OCI-LY3 (cell line): Measurements from ENCODE around the gene TBX4.
"Not testable (repeated sequence)": the region's sequence is repeated elsewhere in the genome, so short reads cannot be mapped to it uniquely, and the experiment has no call there.

Experiments
- H2AFZ ChIP-seq: fragments of 200-600, 300-600 bp; shearing (Covaris generic); 2 replicates; pipeline ENCODE4 v1.6.0; 2014; ENCODE audit warnings: antibody characterized with exemption, low read depth, low read length
- H3K27ac ChIP-seq: fragments of 200-600, 300-600 bp; sonication (generic); 2 replicates; pipeline ENCODE4 v1.5.1; 2014; ENCODE audit warnings: mild to moderate bottlenecking, low read length, moderate library complexity, mixed read lengths
- H3K27me3 ChIP-seq: fragments of 200-600, 300-600 bp; sonication (generic); 2 replicates; pipeline ENCODE4 v1.6.1; 2014; ENCODE audit warnings: low read depth, low read length, mixed read lengths
- H3K36me3 ChIP-seq: fragments of 200-600, 300-600 bp; sonication (generic); replicated peaks from 2 replicates; pipeline ENCODE3; 2014; ENCODE audit warnings: low read depth, low read length, mixed read lengths
- H3K4me1 ChIP-seq: fragments of 300-600, 200-600 bp; sonication (generic); 2 replicates; pipeline ENCODE4 v1.6.1; 2014; ENCODE audit warnings: low read length, mixed read lengths
- H3K4me2 ChIP-seq: fragments of 200-600, 300-600 bp; sonication (generic); 2 replicates; pipeline ENCODE4 v1.6.1; 2014; ENCODE audit warnings: low read length, mixed read lengths
- H3K4me3 ChIP-seq: fragments of 300-600, 200-600 bp; sonication (generic); 2 replicates; pipeline ENCODE4 v1.5.1; 2014; ENCODE audit warnings: antibody characterized with exemption, mild to moderate bottlenecking, low read length, moderate library complexity
- H3K79me2 ChIP-seq: fragments of 300-600, 200-600 bp; shearing (Covaris generic); 2 replicates; pipeline ENCODE4 v1.6.1; 2014; ENCODE audit warnings: mild to moderate bottlenecking, low read length, mixed read lengths
- H3K9ac ChIP-seq: fragments of 300-600, 200-600 bp; shearing (Covaris generic); 2 replicates; pipeline ENCODE4 v1.6.0; 2014; ENCODE audit warnings: mild to moderate bottlenecking, low read length, moderate library complexity
- H3K9me3 ChIP-seq: fragments of 200-600, 300-600 bp; shearing (Covaris generic); 2 replicates; pipeline ENCODE4 v1.6.1; 2014; ENCODE audit warnings: low read length, mixed read lengths; ENCODE audit not compliant: insufficient read depth
- H4K20me1 ChIP-seq: fragments of 200-600, 300-600 bp; sonication (generic); 2 replicates; pipeline ENCODE4 v1.6.1; 2016; ENCODE audit warnings: low read length, mixed read lengths; ENCODE audit not compliant: insufficient read depth
- CTCF ChIP-seq: fragments of 200-600, 300-600 bp; sonication (generic); IDR thresholded peaks from 2 replicates; pipeline ENCODE4 v1.5.1; 2014; ENCODE audit warnings: antibody characterized with exemption, low read length, low read depth
- EZH2phosphoT487 ChIP-seq: fragments of 200-600 bp; shearing (Covaris generic); IDR thresholded peaks from 2 replicates; pipeline ENCODE4 v1.6.1; 2018; ENCODE audit warnings: antibody characterized with exemption, mixed run types, low read depth

TBX4 gene

GRCh38 chr17:61505846-61506627 lies 53.8 kb downstream of the TBX4 start:
- Histone ChIP-seq H3K4me1 (no peaks in the 10 kb centered on the region), H3K79me2 (no peaks in the 10 kb centered on the region), H3K9ac (no peak overlapping the region)

GRCh38 chr17:61507383-61508066 lies 55.3 kb downstream of the TBX4 start:
- Histone ChIP-seq H3K4me2 (no peak overlapping the region), H3K9ac (no peak overlapping the region), H3K4me3 (no peak overlapping the region), H2AFZ (no peak overlapping the region), H4K20me1 (no peaks in the 10 kb centered on the region), H3K4me1 (no peaks in the 10 kb centered on the region), H3K36me3 (no peaks in the 10 kb centered on the region), H3K79me2 (no peaks in the 10 kb centered on the region), H3K9me3 (no peaks in the 10 kb centered on the region), H3K27ac (no peak overlapping the region), H3K27me3 (0 out of 2 replicates have a peak, but pooled peaks cover 3% of the 10 kb centered on the region)
- TF ChIP-seq EZH2phosphoT487 (no peak), CTCF (no peak)

More at GRCh38 chr17:61505846-61506627, 53.8 kb downstream of the TBX4 start:
- Histone ChIP-seq H3K4me2 (no peak overlapping the region), H2AFZ (no peak overlapping the region), H3K36me3 (no peaks in the 10 kb centered on the region), H4K20me1 (no peaks in the 10 kb centered on the region), H3K9me3 (no peaks in the 10 kb centered on the region), H3K4me3 (no peak overlapping the region), H3K27ac (no peak overlapping the region), H3K27me3 (0 out of 2 replicates have a peak, but pooled peaks cover 3% of the 10 kb centered on the region)
- TF ChIP-seq CTCF: no peak
- TF ChIP-seq EZH2phosphoT487: no peak

GRCh38 chr17:61508912-61509311 lies 56.7 kb downstream of the TBX4 start:
- Histone ChIP-seq H2AFZ (no peak overlapping the region), H3K9ac (no peak overlapping the region), H3K27me3 (0 out of 2 replicates have a peak, but pooled peaks cover 3% of the 10 kb centered on the region)

GRCh38 chr17:61509454-61509853 lies 57.2 kb downstream of the TBX4 start:
- not testable (repeated sequence) for H3K4me2 ChIP-seq, H3K9me3 ChIP-seq, H3K36me3 ChIP-seq, H3K4me1 ChIP-seq, H2AFZ ChIP-seq, H3K4me3 ChIP-seq, H3K9ac ChIP-seq, H3K27me3 ChIP-seq, H4K20me1 ChIP-seq, H3K27ac ChIP-seq, H3K79me2 ChIP-seq

More at GRCh38 chr17:61508912-61509311, 56.7 kb downstream of the TBX4 start:
- no peak overlapping the region for H3K4me2 ChIP-seq
- H3K79me2 ChIP-seq: no peaks in the 10 kb centered on the region
- no peaks in the 10 kb centered on the region for H3K4me1 ChIP-seq
- no peaks in the 10 kb centered on the region for H4K20me1 ChIP-seq
- H3K9me3 ChIP-seq: no peaks in the 10 kb centered on the region
- H3K4me3 ChIP-seq: no peak overlapping the region
- H3K27ac ChIP-seq: no peak overlapping the region
- no peak for TF ChIP-seq CTCF
- TF ChIP-seq EZH2phosphoT487: no peak
- no peaks in the 10 kb centered on the region for H3K36me3 ChIP-seq
